ENCODE data around the gene SLC27A1. TPM values are rescaled to one million over a fixed set of nuclear protein-coding genes. Genes with fewer than 3 reads are reported as not detected.

Gene SLC27A1
- total RNA-seq, 1 experiment from 2014 or later = 8.9 TPM

DNA sequence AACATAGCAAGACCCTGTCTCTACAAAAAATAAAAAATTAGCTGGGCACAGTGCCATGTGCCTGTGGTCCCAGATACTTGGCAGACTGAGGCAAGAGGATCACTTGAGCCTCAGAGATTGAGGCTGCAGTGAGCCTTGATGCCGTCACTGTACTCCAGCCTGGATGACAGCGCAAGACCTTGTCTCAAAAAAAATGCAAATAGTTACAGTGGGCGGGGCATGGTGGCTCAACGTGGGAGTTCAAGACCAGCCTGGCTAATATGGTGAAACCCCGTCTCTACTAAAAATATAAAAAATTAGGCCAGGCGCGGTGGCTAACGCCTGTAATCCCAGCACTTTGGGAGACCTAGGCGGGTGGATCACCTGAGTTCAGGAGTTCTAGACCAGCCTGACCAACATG is 49.6 kb downstream of the SLC27A1 start:
- no peak overlapping the region for H3K9ac ChIP-seq (ENCODE audit: low read length)
- no peaks in the 10 kb centered on the region for H3K79me2 ChIP-seq (ENCODE audit: low read length)
- no peaks in the 10 kb centered on the region for H4K20me1 ChIP-seq (ENCODE audit: low read length)
- H3K9me2 ChIP-seq (replicated peaks; ENCODE audit: low read length) = no peaks in the 10 kb centered on the region
- intact Hi-C loops (cut with micrococcal nuclease) = no loop called here
- no peak overlapping the region for H2AFZ ChIP-seq (ENCODE audit: low read length)
- no TSS peak for BruUV-seq (replicated peaks)
- POLR2A ChIA-PET (ENCODE audit: unreplicated experiment) = no interaction called here
- no peak overlapping the region for H3K4me3 ChIP-seq (ENCODE audit: low read length)
- no peak for ATAC-seq
- TF ChIP-seq, protein P1, sequence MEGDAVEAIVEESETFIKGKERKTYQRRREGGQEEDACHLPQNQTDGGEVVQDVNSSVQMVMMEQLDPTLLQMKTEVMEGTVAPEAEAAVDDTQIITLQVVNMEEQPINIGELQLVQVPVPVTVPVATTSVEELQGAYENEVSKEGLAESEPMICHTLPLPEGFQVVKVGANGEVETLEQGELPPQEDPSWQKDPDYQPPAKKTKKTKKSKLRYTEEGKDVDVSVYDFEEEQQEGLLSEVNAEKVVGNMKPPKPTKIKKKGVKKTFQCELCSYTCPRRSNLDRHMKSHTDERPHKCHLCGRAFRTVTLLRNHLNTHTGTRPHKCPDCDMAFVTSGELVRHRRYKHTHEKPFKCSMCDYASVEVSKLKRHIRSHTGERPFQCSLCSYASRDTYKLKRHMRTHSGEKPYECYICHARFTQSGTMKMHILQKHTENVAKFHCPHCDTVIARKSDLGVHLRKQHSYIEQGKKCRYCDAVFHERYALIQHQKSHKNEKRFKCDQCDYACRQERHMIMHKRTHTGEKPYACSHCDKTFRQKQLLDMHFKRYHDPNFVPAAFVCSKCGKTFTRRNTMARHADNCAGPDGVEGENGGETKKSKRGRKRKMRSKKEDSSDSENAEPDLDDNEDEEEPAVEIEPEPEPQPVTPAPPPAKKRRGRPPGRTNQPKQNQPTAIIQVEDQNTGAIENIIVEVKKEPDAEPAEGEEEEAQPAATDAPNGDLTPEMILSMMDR (conservative IDR thresholded peaks at IDR 0.05; ENCODE audit: low read depth, low read length) = no peak
- TF ChIP-seq EZH2phosphoT487 (IDR thresholded peaks at IDR 0.05; ENCODE audit: borderline replicate concordance, low read length) (no peak), EZH2 (IDR thresholded peaks at IDR 0.05; ENCODE audit: low read length, unreplicated experiment) (no peak)
- DNase-seq = no peak
- peaks cover 6% of the 10 kb centered on the region for H3K9me3 ChIP-seq (ENCODE audit: low read length)
- H3K4me1 ChIP-seq (ENCODE audit: insufficient read depth, low read length) = no peaks in the 10 kb centered on the region
- H3K4me2 ChIP-seq (ENCODE audit: low read length) = no peak overlapping the region
- CTCF ChIA-PET = no interaction called here
- peaks cover 17% of the 10 kb centered on the region for H3K36me3 ChIP-seq (ENCODE audit: low read depth, low read length)
- no peak overlapping the region for H3K27ac ChIP-seq (ENCODE audit: low read length)
- no peaks in the 10 kb centered on the region for H3F3A ChIP-seq (ENCODE audit: low read length, unreplicated experiment)
- no peaks in the 10 kb centered on the region for H3K27me3 ChIP-seq (ENCODE audit: low read length)

DNA sequence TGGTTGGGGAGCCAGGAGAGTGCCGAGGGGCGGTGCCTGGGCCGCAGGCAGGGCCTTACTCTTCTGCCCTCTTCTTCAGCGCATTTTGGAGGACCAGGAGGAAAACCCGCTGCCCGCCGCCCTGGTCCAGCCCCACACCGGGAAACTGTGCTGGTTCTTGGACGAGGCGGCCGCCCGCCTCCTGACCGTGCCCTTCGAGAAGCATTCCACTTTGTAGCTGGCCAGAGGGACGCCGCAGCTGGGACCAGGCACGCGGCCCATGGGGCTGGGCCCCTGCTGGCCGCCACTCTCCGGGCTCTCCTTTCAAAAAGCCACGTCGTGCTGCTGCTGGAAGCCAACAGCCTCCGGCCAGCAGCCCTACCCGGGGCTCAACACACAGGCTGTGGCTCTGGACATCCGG is 50.5 kb downstream of the SLC27A1 start:
- no TSS peak for BruUV-seq (replicated peaks)
- Histone ChIP-seq H3F3A (ENCODE audit: low read length, unreplicated experiment) (no peaks in the 10 kb centered on the region), H3K4me1 (ENCODE audit: insufficient read depth, low read length) (no peaks in the 10 kb centered on the region), H3K9ac (ENCODE audit: low read length) (no peak overlapping the region), H2AFZ (ENCODE audit: low read length) (no peak overlapping the region), H3K36me3 (ENCODE audit: low read depth, low read length) (peaks cover 17% of the 10 kb centered on the region), H3K4me2 (ENCODE audit: low read length) (no peak overlapping the region), H3K4me3 (ENCODE audit: low read length) (no peak overlapping the region), H3K27ac (ENCODE audit: low read length) (no peak overlapping the region), H4K20me1 (ENCODE audit: low read length) (no peaks in the 10 kb centered on the region), H3K27me3 (ENCODE audit: low read length) (no peaks in the 10 kb centered on the region), H3K9me2 (replicated peaks; ENCODE audit: low read length) (no peaks in the 10 kb centered on the region), H3K79me2 (ENCODE audit: low read length) (no peaks in the 10 kb centered on the region), H3K9me3 (ENCODE audit: low read length) (peaks cover 6% of the 10 kb centered on the region)
- no peak for TF ChIP-seq EZH2phosphoT487 (IDR thresholded peaks at IDR 0.05; ENCODE audit: borderline replicate concordance, low read length)
- TF ChIP-seq EZH2 (IDR thresholded peaks at IDR 0.05; ENCODE audit: low read length, unreplicated experiment) = no peak
- TF ChIP-seq, protein P1 (conservative IDR thresholded peaks at IDR 0.05; ENCODE audit: low read depth, low read length) = no peak
- intact Hi-C loops (cut with micrococcal nuclease) = no loop called here
- ChIA-PET POLR2A (ENCODE audit: unreplicated experiment) (no interaction called here), CTCF (no interaction called here)
- DNase-seq = no peak
- ATAC-seq = no peak

DNA sequence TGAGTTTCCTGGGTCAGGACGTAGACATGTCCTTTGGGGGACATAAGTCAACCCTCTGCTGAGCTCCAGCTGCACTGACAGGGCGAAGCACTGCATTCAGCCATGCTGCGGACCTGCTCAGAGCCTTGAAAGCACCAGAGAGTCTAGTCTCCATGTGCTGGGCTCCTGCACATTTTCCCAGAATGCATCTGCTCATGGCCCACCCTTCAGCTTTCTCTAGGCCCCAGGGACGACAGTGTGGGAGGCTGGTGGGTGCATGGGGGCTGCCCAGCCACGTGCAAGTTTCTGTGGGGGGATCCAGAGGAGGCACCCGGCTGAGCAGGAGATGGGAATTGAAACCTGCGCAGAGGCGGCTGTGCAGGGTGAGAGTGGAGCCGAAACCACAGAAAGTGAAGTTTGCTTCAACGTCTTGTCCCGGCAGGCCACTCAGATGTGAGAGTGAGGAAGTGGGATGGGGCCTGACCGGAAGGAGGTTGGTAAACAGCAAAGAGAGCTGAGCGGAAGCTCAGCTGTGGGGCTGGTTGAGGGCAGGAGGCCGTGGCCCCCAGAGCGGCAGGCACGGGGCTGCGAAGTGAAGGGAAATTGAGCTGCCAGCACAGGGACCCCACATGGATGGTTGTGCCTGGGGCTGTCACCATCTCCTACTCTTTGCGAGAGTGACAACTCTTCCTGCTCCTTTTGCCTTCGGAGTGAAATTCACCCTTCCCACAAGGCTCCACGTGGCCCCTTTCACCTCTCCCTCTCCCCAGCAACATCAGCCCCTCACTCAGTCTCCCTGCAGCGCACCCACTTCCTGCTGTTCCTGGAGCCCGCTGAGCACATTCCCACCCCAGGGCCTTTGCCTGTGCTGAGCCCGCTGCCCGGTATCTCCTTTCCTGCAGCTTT is 52.9 kb downstream of the SLC27A1 start:
- H4K20me1 ChIP-seq (ENCODE audit: low read length) = no peaks in the 10 kb centered on the region
- no peaks in the 10 kb centered on the region for H3K27me3 ChIP-seq (ENCODE audit: low read length)
- no peaks in the 10 kb centered on the region for H3K4me1 ChIP-seq (ENCODE audit: insufficient read depth, low read length)
- no peak for TF ChIP-seq EZH2 (IDR thresholded peaks at IDR 0.05; ENCODE audit: low read length, unreplicated experiment)
- TF ChIP-seq EZH2phosphoT487 (IDR thresholded peaks at IDR 0.05; ENCODE audit: borderline replicate concordance, low read length) = no peak
- TF ChIP-seq, protein P1 (conservative IDR thresholded peaks at IDR 0.05; ENCODE audit: low read depth, low read length) = no peak
- no peak for DNase-seq
- CTCF ChIA-PET = no interaction called here
- ATAC-seq = peak; percentile 27; the same call in 1 of the 2 replicates
- no peaks in the 10 kb centered on the region for H3K9me2 ChIP-seq (replicated peaks; ENCODE audit: low read length)
- TSS peak; percentile 15 for BruUV-seq (replicated peaks)
- H3K27ac ChIP-seq (ENCODE audit: low read length) = no peak overlapping the region
- no peaks in the 10 kb centered on the region for H3K9me3 ChIP-seq (ENCODE audit: low read length)
- no peaks in the 10 kb centered on the region for H3K79me2 ChIP-seq (ENCODE audit: low read length)
- no peaks in the 10 kb centered on the region; the same call in 1 of the 2 replicates for H3K36me3 ChIP-seq (ENCODE audit: low read depth, low read length)
- no peak overlapping the region for H3K4me2 ChIP-seq (ENCODE audit: low read length)
- H2AFZ ChIP-seq (ENCODE audit: low read length) = no peak overlapping the region
- H3F3A ChIP-seq (ENCODE audit: low read length, unreplicated experiment) = no peaks in the 10 kb centered on the region
- no peak overlapping the region for H3K9ac ChIP-seq (ENCODE audit: low read length)
- POLR2A ChIA-PET (ENCODE audit: unreplicated experiment) = no interaction called here
- no peak overlapping the region for H3K4me3 ChIP-seq (ENCODE audit: low read length)
- intact Hi-C loops (cut with micrococcal nuclease) = no loop called here
